ENCODE measurements around the gene PGC. TPM values are rescaled to one million over a fixed set of nuclear protein-coding genes. Genes with fewer than 3 reads are reported as not detected.

PGC gene
- total and polyA plus RNA-seq, 10 donors, result 0.26 to 0.74 (median 0.48) TPM; not detected in 7

GRCh38 chr6:41771058-41771983, 24.1 kb upstream of the PGC start:
- Histone ChIP-seq H3K27ac (no peak overlapping the region), H3K4me1 (peaks cover 0 to 42% (median 14%) of the 10 kb centered on the region in 6 donors), H3K36me3 (peaks cover 0 to 75% (median 52%) of the 10 kb centered on the region in 6 donors), H3K4me3 (no peak overlapping the region), H3K27me3 (replicated peaks in 1 of 7) (no peaks in the 10 kb centered on the region), H3K9me3 (no peaks in the 10 kb centered on the region)
- DNase-seq, result no peak
- 82 to 90% (median 87%) methylated on average over 18 to 29 of the region's 29 CpGs for WGBS, 5 donors
- intact Hi-C loops (cut with DNase I; ENCODE audit: low total_unique reads), result loop anchor here (10.0 kb wide), 1 partner anchor 167 kb away; no protein-coding TSS in a partner anchor
- no peak for TF ChIP-seq POLR2AphosphoS5 (IDR thresholded peaks at IDR 0.05)
- no peak for TF ChIP-seq POLR2A (IDR thresholded peaks at IDR 0.05)
- TF ChIP-seq, protein P1, sequence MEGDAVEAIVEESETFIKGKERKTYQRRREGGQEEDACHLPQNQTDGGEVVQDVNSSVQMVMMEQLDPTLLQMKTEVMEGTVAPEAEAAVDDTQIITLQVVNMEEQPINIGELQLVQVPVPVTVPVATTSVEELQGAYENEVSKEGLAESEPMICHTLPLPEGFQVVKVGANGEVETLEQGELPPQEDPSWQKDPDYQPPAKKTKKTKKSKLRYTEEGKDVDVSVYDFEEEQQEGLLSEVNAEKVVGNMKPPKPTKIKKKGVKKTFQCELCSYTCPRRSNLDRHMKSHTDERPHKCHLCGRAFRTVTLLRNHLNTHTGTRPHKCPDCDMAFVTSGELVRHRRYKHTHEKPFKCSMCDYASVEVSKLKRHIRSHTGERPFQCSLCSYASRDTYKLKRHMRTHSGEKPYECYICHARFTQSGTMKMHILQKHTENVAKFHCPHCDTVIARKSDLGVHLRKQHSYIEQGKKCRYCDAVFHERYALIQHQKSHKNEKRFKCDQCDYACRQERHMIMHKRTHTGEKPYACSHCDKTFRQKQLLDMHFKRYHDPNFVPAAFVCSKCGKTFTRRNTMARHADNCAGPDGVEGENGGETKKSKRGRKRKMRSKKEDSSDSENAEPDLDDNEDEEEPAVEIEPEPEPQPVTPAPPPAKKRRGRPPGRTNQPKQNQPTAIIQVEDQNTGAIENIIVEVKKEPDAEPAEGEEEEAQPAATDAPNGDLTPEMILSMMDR (IDR thresholded peaks at IDR 0.05 in 8 of 11, conservative IDR thresholded peaks at IDR 0.05 in 3 of 11), result no peak

- 91 to 97% (median 94%) methylated on average over 26 to 30 of the region's 30 CpGs for WGBS, 5 donors
- intact Hi-C loops (cut with DNase I; ENCODE audit: low total_unique reads), result loop anchor here (10.0 kb wide), 1 partner anchor 166 kb away; no protein-coding TSS in a partner anchor
- no peak overlapping the region for H3K27ac ChIP-seq
Observed at GRCh38 chr6:41770381-41771057, 23.3 kb upstream of the PGC start.

GRCh38 chr6:41769376-41769775, 22.2 kb upstream of the PGC start:
- Histone ChIP-seq H3K27me3 (replicated peaks in 1 of 7) (no peaks in the 10 kb centered on the region), H3K36me3 (peaks cover 0 to 56% (median 37%) of the 10 kb centered on the region in 6 donors), H3K27ac (no peak overlapping the region), H3K9me3 (no peaks in the 10 kb centered on the region), H3K4me1 (peaks cover 0 to 38% (median 10%) of the 10 kb centered on the region in 6 donors), H3K4me3 (no peak overlapping the region)
- WGBS, 5 donors, result 93 to 99% (median 96%) methylated on average over 8 of the region's 8 CpGs
- TF ChIP-seq POLR2AphosphoS5 (IDR thresholded peaks at IDR 0.05) (no peak), POLR2A (IDR thresholded peaks at IDR 0.05) (no peak)
- TF ChIP-seq, protein P1 (IDR thresholded peaks at IDR 0.05 in 8 of 11, conservative IDR thresholded peaks at IDR 0.05 in 3 of 11), result no peak
- DNase-seq, result no peak
- intact Hi-C loops (cut with DNase I; ENCODE audit: low total_unique reads), result no loop called here

More at GRCh38 chr6:41770381-41771057, 23.3 kb upstream of the PGC start:
- Histone ChIP-seq H3K9me3 (no peaks in the 10 kb centered on the region), H3K4me3 (no peak overlapping the region), H3K4me1 (peaks cover 0 to 38% (median 11%) of the 10 kb centered on the region in 6 donors), H3K27me3 (replicated peaks in 1 of 7) (no peaks in the 10 kb centered on the region), H3K36me3 (peaks cover 0 to 67% (median 48%) of the 10 kb centered on the region in 6 donors)
- no peak for DNase-seq
- TF ChIP-seq, protein P1 (IDR thresholded peaks at IDR 0.05 in 8 of 11, conservative IDR thresholded peaks at IDR 0.05 in 3 of 11), result no peak
- TF ChIP-seq POLR2AphosphoS5 (IDR thresholded peaks at IDR 0.05) (no peak), POLR2A (IDR thresholded peaks at IDR 0.05) (no peak)
